ENCODE data around the gene NR3C2.

DNA sequence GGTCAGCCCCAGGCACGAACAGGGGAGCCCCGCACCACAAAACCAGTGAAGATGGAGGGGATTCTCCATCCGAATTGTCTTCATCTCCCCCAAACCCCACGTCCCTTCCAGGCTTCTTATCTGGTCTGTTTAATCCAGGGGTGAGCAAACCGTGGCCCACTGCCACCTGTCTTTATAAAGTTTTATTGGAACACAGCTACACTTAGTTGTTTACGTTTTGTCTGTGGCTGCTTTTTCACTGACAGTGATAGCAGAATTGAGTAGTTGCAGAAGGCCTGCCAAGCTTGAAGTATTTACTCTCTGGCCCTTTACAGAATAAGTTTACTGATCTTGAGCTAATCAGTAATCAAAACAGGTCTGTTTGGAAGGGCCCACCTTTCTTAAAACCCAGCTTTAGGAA, 386.4 kb downstream of the NR3C2 start:
- TF ChIP-seq, protein P1, sequence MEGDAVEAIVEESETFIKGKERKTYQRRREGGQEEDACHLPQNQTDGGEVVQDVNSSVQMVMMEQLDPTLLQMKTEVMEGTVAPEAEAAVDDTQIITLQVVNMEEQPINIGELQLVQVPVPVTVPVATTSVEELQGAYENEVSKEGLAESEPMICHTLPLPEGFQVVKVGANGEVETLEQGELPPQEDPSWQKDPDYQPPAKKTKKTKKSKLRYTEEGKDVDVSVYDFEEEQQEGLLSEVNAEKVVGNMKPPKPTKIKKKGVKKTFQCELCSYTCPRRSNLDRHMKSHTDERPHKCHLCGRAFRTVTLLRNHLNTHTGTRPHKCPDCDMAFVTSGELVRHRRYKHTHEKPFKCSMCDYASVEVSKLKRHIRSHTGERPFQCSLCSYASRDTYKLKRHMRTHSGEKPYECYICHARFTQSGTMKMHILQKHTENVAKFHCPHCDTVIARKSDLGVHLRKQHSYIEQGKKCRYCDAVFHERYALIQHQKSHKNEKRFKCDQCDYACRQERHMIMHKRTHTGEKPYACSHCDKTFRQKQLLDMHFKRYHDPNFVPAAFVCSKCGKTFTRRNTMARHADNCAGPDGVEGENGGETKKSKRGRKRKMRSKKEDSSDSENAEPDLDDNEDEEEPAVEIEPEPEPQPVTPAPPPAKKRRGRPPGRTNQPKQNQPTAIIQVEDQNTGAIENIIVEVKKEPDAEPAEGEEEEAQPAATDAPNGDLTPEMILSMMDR (IDR thresholded peaks at IDR 0.05; ENCODE audit: insufficient read depth, low read length, poor library complexity, severe bottlenecking), result no peak
- no peak for TF ChIP-seq EZH2phosphoT487 (conservative IDR thresholded peaks at IDR 0.05; ENCODE audit: low read length)
